Sigmoid colon (tissue), 7 donors: ENCODE measurements around the gene SRCIN1. TPM values are rescaled to one million over a fixed set of nuclear protein-coding genes. Genes with fewer than 3 reads are reported as not detected.

Source experiments
- DNase-seq: peaks from one replicate; pipeline ENCODE4 v3.0.0-alpha.2; 2019
- H3K27ac ChIP-seq, 4 donors: fragments of 200-600 bp; sonication (generic); one replicate each; pipeline ENCODE4 v1.5.1; 2016 to 2019; ENCODE audit warnings: mild to moderate bottlenecking in 1 of 4
- H3K27me3 ChIP-seq, 3 donors: fragments of 200-600 bp; sonication (generic); one replicate each; pipeline ENCODE4 v1.5.1; 2019; ENCODE audit warnings: mild to moderate bottlenecking in 1 of 3
- H3K36me3 ChIP-seq, 4 donors: fragments of 200-600 bp; sonication (generic); one replicate each; pipeline ENCODE4 v1.5.1; 2016 to 2019
- H3K4me1 ChIP-seq, 4 donors: fragments of 200-600 bp; sonication (generic); one replicate each; pipeline ENCODE4 v1.5.1; 2017 to 2019
- H3K4me3 ChIP-seq, 4 donors: fragments of 200-600 bp; sonication (generic); one replicate each; pipeline ENCODE4 v1.5.1; 2017 to 2019; ENCODE audit warnings: mild to moderate bottlenecking in 2 of 4, moderate library complexity in 1 of 4
- H3K9me3 ChIP-seq, 4 donors: fragments of 200-600 bp in 3 of 4; sonication (generic) in 3 of 4; one replicate each; pipeline versions ENCODE4 v1.5.1 to v1.6.1; 2013 to 2019
- EP300 ChIP-seq, 4 donors: sonication (generic); formaldehyde crosslinking; IDR thresholded peaks; one replicate each; pipeline ENCODE4 v1.6.1; 2017; ENCODE audit warnings: antibody characterized with exemption in 4 of 4
- POLR2A ChIP-seq, 2 donors: fragments of 450-650 bp; IDR thresholded peaks; one replicate each; pipeline ENCODE4 v1.6.1; 2016; ENCODE audit warnings: antibody characterized with exemption in 2 of 2, mild to moderate bottlenecking in 2 of 2, moderate library complexity in 2 of 2
- POLR2AphosphoS5 ChIP-seq, 4 donors: sonication (generic); formaldehyde crosslinking; IDR thresholded peaks; one replicate each; pipeline ENCODE4 v1.6.1; 2017; ENCODE audit warnings: antibody characterized with exemption in 4 of 4
- WGBS, 2 donors: extraction: QIAGEN DNeasy Blood & Tissue Kit; methylation state at CpG; one replicate each; pipeline ENCODE4 v1.1.7; 2013; 5-methylcytosine and 5-hydroxymethylcytosine counted together
- intact Hi-C: fragments of 100-400 bp; cut with DNase I; formaldehyde crosslinking; loops from one replicate; pipeline ENCODE4 v1.15.1; 2023
- polyA plus RNA-seq, 3 donors: library from polyadenylated mRNA; stranded (reverse); fragments of 200-250 nt; gene quantifications; one replicate each; pipeline ENCODE4 v1.2.3, GENCODE V29; 2013
- total RNA-seq, 4 donors: library from RNA; depleted of rRNA; stranded (reverse); fragments of >200 nt; gene quantifications; one replicate each; pipeline ENCODE4 v1.1.0, GENCODE V29; 2016
- TF ChIP-seq, protein P1 (sequence below), 4 experiments: fragments of 450-650 bp in 3 of 4; fragments of 200-600 bp in 1 of 4; IDR thresholded peaks; one replicate each; pipeline ENCODE4 v1.5.1; 2016 to 2019; ENCODE audit warnings: antibody characterized with exemption in 4 of 4, mild to moderate bottlenecking in 3 of 4, moderate library complexity in 2 of 4
- donor health status: healthy with polysubstance abuse.
- donor health status: Bipolar disorder and iron deficiency.
- donor health status: healthy.

The SRCIN1 gene
- total and polyA plus RNA-seq, 7 donors, result 0.81 to 9.4 (median 1.3) TPM; not detected in 1

GRCh38 chr17:38586788-38587187 is 19.0 kb downstream of the SRCIN1 start:
- peaks cover 0 to 12% (median 9%) of the 10 kb centered on the region in 4 donors for H3K4me1 ChIP-seq
- peaks cover 0 to 12% (median 8%) of the 10 kb centered on the region in 3 donors for H3K27me3 ChIP-seq
- H3K4me3 ChIP-seq, result no peak overlapping the region
- DNase-seq, result no peak
- H3K27ac ChIP-seq, result no peak overlapping the region
- WGBS, 2 donors, result 69 to 78% methylated on average over 7 of the region's 7 CpGs
- intact Hi-C loops, result no loop called here
- H3K9me3 ChIP-seq, result no peaks in the 10 kb centered on the region
- H3K36me3 ChIP-seq, result no peaks in the 10 kb centered on the region
- TF ChIP-seq POLR2AphosphoS5 (IDR thresholded peaks at IDR 0.05) (no peak), EP300 (IDR thresholded peaks at IDR 0.05) (no peak), POLR2A (IDR thresholded peaks at IDR 0.05) (no peak)
- TF ChIP-seq, protein P1, sequence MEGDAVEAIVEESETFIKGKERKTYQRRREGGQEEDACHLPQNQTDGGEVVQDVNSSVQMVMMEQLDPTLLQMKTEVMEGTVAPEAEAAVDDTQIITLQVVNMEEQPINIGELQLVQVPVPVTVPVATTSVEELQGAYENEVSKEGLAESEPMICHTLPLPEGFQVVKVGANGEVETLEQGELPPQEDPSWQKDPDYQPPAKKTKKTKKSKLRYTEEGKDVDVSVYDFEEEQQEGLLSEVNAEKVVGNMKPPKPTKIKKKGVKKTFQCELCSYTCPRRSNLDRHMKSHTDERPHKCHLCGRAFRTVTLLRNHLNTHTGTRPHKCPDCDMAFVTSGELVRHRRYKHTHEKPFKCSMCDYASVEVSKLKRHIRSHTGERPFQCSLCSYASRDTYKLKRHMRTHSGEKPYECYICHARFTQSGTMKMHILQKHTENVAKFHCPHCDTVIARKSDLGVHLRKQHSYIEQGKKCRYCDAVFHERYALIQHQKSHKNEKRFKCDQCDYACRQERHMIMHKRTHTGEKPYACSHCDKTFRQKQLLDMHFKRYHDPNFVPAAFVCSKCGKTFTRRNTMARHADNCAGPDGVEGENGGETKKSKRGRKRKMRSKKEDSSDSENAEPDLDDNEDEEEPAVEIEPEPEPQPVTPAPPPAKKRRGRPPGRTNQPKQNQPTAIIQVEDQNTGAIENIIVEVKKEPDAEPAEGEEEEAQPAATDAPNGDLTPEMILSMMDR (IDR thresholded peaks at IDR 0.05), result no peak

GRCh38 chr17:38585918-38586529 is 19.7 kb downstream of the SRCIN1 start:
- intact Hi-C loops, result no loop called here
- peaks cover 0 to 12% (median 8%) of the 10 kb centered on the region in 3 donors for H3K27me3 ChIP-seq
- no peak overlapping the region for H3K27ac ChIP-seq
- no peak overlapping the region for H3K4me3 ChIP-seq
- no peaks in the 10 kb centered on the region for H3K36me3 ChIP-seq
- H3K9me3 ChIP-seq, result no peaks in the 10 kb centered on the region
- peaks cover 0 to 12% (median 9%) of the 10 kb centered on the region in 4 donors for H3K4me1 ChIP-seq
- no peak for TF ChIP-seq POLR2A (IDR thresholded peaks at IDR 0.05)
- TF ChIP-seq POLR2AphosphoS5 (IDR thresholded peaks at IDR 0.05), result no peak
- no peak for TF ChIP-seq EP300 (IDR thresholded peaks at IDR 0.05)
- TF ChIP-seq, protein P1 (IDR thresholded peaks at IDR 0.05), result no peak
- DNase-seq, result no peak
- 76% methylated on average over 7 of the region's 7 CpGs for WGBS, 2 donors

DNA sequence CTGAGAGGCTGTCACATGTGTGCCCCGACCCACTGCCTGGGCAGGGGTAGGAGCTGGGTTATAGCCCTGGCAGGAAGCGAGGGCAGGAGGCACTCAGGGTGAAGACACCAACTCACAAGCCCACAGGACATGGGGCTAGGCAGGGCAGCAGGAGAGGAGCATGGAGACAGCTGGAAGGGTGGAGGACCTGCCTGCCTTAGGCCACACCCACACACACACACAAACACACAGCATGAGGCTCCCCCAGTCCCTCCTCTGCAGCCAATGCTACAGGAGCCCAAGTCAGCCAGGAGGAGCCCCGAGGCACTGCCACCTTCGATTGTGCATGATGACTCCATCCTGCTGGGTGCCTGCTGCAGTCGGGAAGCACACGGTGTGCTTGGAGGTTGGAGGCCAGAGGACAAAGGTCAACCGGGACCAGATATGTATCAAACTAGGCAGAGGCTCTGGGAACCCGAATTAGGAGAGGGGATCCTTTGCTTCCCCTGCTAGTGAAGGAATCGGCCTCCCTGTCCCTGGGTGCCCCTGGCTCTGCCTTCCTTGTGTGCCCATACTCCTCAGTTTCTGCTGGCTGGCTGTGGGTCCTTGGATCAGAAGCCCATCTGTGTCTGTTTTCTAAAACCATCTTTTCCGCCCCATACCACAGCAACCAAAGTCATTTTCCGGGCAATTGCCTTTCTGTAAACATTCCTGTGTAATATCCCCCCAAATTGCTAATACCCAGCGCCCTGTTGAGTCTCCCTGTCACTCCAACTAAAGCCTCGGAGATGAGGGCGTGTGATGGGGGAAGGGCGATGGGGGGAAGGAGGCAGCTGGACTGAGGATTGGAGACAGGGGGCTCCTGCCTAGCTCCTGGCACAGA is 20.5 kb downstream of the SRCIN1 start:
- Histone ChIP-seq H3K36me3 (no peaks in the 10 kb centered on the region), H3K9me3 (no peaks in the 10 kb centered on the region), H3K27me3 (peaks cover 0 to 12% (median 8%) of the 10 kb centered on the region in 3 donors), H3K4me3 (no peak overlapping the region), H3K4me1 (peaks cover 0 to 12% (median 9%) of the 10 kb centered on the region in 4 donors), H3K27ac (peak overlapping the region in 1 of 4 donors; percentile 5)
- intact Hi-C loops, result no loop called here
- WGBS, 2 donors, result 43 to 56% methylated on average over 15 of the region's 15 CpGs
- DNase-seq, result no peak
- no peak for TF ChIP-seq POLR2AphosphoS5 (IDR thresholded peaks at IDR 0.05)
- TF ChIP-seq, protein P1 (IDR thresholded peaks at IDR 0.05), result no peak
- no peak for TF ChIP-seq EP300 (IDR thresholded peaks at IDR 0.05)
- no peak for TF ChIP-seq POLR2A (IDR thresholded peaks at IDR 0.05)

GRCh38 chr17:38584350-38584925 is 21.3 kb downstream of the SRCIN1 start:
- Histone ChIP-seq H3K27ac (peak overlapping the region in 1 of 4 donors; percentile 5), H3K27me3 (peaks cover 0 to 18% (median 17%) of the 10 kb centered on the region in 3 donors), H3K36me3 (no peaks in the 10 kb centered on the region), H3K4me3 (no peak overlapping the region), H3K9me3 (no peaks in the 10 kb centered on the region), H3K4me1 (peaks cover 0 to 18% (median 12%) of the 10 kb centered on the region in 4 donors)
- 8 to 9% methylated on average over 19 of the region's 19 CpGs for WGBS, 2 donors
- intact Hi-C loops, result loop anchor here (1.0 kb wide), 1 partner anchor 26 kb away; no protein-coding TSS in a partner anchor
- TF ChIP-seq, protein P1 (IDR thresholded peaks at IDR 0.05), result peak; percentile 79 to 91 (median 82)
- TF ChIP-seq EP300 (IDR thresholded peaks at IDR 0.05), result no peak
- no peak for TF ChIP-seq POLR2A (IDR thresholded peaks at IDR 0.05)
- no peak for TF ChIP-seq POLR2AphosphoS5 (IDR thresholded peaks at IDR 0.05)
- DNase-seq, result peak; percentile 78
